Bronchial epithelial cell (primary cell): ENCODE measurements around the gene CHST14. TPM values are rescaled to one million over a fixed set of nuclear protein-coding genes. Genes with fewer than 3 reads are reported as not detected.
A peak's percentile ranks its signal among the peaks of the same experiment; 100 is the strongest.

Experiments
- DNase-seq: peaks from one replicate; pipeline ENCODE4 v3.0.0-alpha.2; 2010; ENCODE audit warnings: low read depth
- FAIRE-seq: peaks from 2 replicates; lab custom pipeline; 2011; peaks lifted over from hg19 to GRCh38; lab: Jason Lieb, UNC
- H3K27me3 ChIP-seq: 2 replicates; pipeline ENCODE4 v1.5.1; 2011; ENCODE audit warnings: low read length; ENCODE audit not compliant: control insufficient read depth, insufficient read depth
- H3K36me3 ChIP-seq: 2 replicates; pipeline ENCODE4 v1.5.1; 2011; ENCODE audit warnings: low read length; ENCODE audit not compliant: control insufficient read depth, insufficient read depth
- H3K4me3 ChIP-seq: 2 replicates; pipeline ENCODE4 v1.5.1; 2011; ENCODE audit warnings: mild to moderate bottlenecking, low read depth, low read length, control low read depth
- total RNA-seq: library from RNA; depleted of rRNA; stranded (reverse); fragments of >200 nt; gene quantifications from 2 replicates; pipeline ENCODE4 v1.2.1, GENCODE V29; 2014
- TF ChIP-seq, protein P1 (sequence below): IDR thresholded peaks from 2 replicates; pipeline ENCODE4 v1.5.1; 2011; ENCODE audit warnings: mild to moderate bottlenecking, moderate library complexity, low read length, control low read depth, inconsistent platforms; ENCODE audit not compliant: insufficient read depth, severe bottlenecking

The CHST14 gene
- total RNA-seq, 1 donor from 2014 or later: 1.1 TPM

DNA sequence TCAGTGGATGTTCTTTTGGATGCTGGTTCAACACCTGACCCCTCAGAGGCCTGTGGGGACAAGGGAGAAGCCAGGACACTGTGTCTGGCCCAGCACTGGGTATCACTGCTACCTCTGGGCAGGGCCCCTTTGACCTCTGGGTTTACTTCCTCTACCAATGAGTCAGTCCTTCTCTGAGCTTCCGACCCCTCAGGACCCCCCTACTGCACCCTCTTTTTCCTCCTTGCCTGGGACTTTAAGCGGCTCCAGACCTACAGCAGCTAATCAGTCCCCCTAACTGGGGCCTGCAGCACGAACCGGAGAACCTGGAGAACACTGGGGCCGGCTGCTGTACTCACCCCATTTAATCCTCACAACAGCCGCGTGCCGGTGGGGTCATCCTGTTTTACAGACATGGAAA, 3.8 kb downstream of the CHST14 start:
- Histone ChIP-seq H3K4me3 (no peak overlapping the region), H3K27me3 (no peaks in the 10 kb centered on the region), H3K36me3 (no peaks in the 10 kb centered on the region)
- FAIRE-seq: no peak
- TF ChIP-seq, protein P1, sequence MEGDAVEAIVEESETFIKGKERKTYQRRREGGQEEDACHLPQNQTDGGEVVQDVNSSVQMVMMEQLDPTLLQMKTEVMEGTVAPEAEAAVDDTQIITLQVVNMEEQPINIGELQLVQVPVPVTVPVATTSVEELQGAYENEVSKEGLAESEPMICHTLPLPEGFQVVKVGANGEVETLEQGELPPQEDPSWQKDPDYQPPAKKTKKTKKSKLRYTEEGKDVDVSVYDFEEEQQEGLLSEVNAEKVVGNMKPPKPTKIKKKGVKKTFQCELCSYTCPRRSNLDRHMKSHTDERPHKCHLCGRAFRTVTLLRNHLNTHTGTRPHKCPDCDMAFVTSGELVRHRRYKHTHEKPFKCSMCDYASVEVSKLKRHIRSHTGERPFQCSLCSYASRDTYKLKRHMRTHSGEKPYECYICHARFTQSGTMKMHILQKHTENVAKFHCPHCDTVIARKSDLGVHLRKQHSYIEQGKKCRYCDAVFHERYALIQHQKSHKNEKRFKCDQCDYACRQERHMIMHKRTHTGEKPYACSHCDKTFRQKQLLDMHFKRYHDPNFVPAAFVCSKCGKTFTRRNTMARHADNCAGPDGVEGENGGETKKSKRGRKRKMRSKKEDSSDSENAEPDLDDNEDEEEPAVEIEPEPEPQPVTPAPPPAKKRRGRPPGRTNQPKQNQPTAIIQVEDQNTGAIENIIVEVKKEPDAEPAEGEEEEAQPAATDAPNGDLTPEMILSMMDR: no peak
- no peak for DNase-seq

GRCh38 chr15:40477642-40478327, 7.0 kb downstream of the CHST14 start:
- Histone ChIP-seq H3K4me3 (no peak overlapping the region), H3K27me3 (peaks cover 6% of the 10 kb centered on the region), H3K36me3 (no peaks in the 10 kb centered on the region)
- TF ChIP-seq, protein P1: no peak
- FAIRE-seq (peak; percentile 58), DNase-seq (peak; percentile 46)

GRCh38 chr15:40479024-40479423, 8.2 kb downstream of the CHST14 start:
- no peaks in the 10 kb centered on the region for H3K36me3 ChIP-seq
- no peak for DNase-seq
- peaks cover 6% of the 10 kb centered on the region for H3K27me3 ChIP-seq
- TF ChIP-seq, protein P1: no peak
- no peak overlapping the region for H3K4me3 ChIP-seq
- FAIRE-seq: no peak

- TF ChIP-seq, protein P1: no peak
- Histone ChIP-seq H3K36me3 (no peaks in the 10 kb centered on the region), H3K27me3 (peaks cover 6% of the 10 kb centered on the region), H3K4me3 (no peak overlapping the region)
- FAIRE-seq: no peak
- DNase-seq: no peak
Observed at GRCh38 chr15:40481341-40482074, 10.7 kb downstream of the CHST14 start.

GRCh38 chr15:40483919-40484318, 13.1 kb downstream of the CHST14 start:
- no peak overlapping the region for H3K4me3 ChIP-seq
- FAIRE-seq: no peak

More at GRCh38 chr15:40483919-40484318, 13.1 kb downstream of the CHST14 start:
- TF ChIP-seq, protein P1: no peak
- no peaks in the 10 kb centered on the region for H3K36me3 ChIP-seq
- DNase-seq: no peak
- H3K27me3 ChIP-seq: peaks cover 6% of the 10 kb centered on the region
